Glutamatergic neuron (in vitro differentiated cells): ENCODE data around the gene KLHL35. TPM values are rescaled to one million over a fixed set of nuclear protein-coding genes. Genes with fewer than 3 reads are reported as not detected.

Source experiments
- DNase-seq: peaks from one replicate; pipeline ENCODE4 v3.0.0; 2022
- H3K27ac Mint-ChIP-seq: one replicate; pipeline ENCODE4 v1.8.0; 2020; ENCODE audit warnings: mild to moderate bottlenecking, mixed read lengths, inconsistent platforms; ENCODE audit not compliant: unreplicated experiment
- H3K27me3 Mint-ChIP-seq: one replicate; pipeline ENCODE4 v1.8.0; 2020; ENCODE audit warnings: mild to moderate bottlenecking, moderate library complexity, mixed read lengths, inconsistent platforms; ENCODE audit not compliant: unreplicated experiment
- H3K36me3 Mint-ChIP-seq: one replicate; pipeline ENCODE4 v1.8.0; 2020; ENCODE audit warnings: mild to moderate bottlenecking, mixed read lengths, inconsistent platforms; ENCODE audit not compliant: unreplicated experiment
- H3K4me1 Mint-ChIP-seq: one replicate; pipeline ENCODE4 v1.8.0; 2020; ENCODE audit warnings: mild to moderate bottlenecking, low read depth, mixed read lengths, inconsistent platforms; ENCODE audit not compliant: unreplicated experiment
- H3K4me3 Mint-ChIP-seq: one replicate; pipeline ENCODE4 v1.8.0; 2020; ENCODE audit warnings: mild to moderate bottlenecking, mixed read lengths, inconsistent platforms; ENCODE audit not compliant: unreplicated experiment
- H3K9me3 Mint-ChIP-seq: one replicate; pipeline ENCODE4 v1.8.0; 2020; ENCODE audit warnings: mild to moderate bottlenecking, moderate library complexity, mixed read lengths, inconsistent platforms; ENCODE audit not compliant: unreplicated experiment
- total RNA-seq: library from RNA; stranded (reverse); fragmentation: NEBNext Ultra II Directional; extraction: Animal tissue kit (Norgen Biotek cat#: 25700); gene quantifications from one replicate; pipeline ENCODE4 v1.2.1, GENCODE V29; 2021; ENCODE audit not compliant: unreplicated experiment
- TF ChIP-seq, protein P1 (sequence below): fragments of 200-600 bp; sonication (generic); IDR thresholded peaks from one replicate; pipeline ENCODE4 v1.5.0; 2021; ENCODE audit not compliant: partially characterized antibody, unreplicated experiment

KLHL35 gene
- total RNA-seq, 1 donor from 2014 or later, result 41.4 TPM

DNA sequence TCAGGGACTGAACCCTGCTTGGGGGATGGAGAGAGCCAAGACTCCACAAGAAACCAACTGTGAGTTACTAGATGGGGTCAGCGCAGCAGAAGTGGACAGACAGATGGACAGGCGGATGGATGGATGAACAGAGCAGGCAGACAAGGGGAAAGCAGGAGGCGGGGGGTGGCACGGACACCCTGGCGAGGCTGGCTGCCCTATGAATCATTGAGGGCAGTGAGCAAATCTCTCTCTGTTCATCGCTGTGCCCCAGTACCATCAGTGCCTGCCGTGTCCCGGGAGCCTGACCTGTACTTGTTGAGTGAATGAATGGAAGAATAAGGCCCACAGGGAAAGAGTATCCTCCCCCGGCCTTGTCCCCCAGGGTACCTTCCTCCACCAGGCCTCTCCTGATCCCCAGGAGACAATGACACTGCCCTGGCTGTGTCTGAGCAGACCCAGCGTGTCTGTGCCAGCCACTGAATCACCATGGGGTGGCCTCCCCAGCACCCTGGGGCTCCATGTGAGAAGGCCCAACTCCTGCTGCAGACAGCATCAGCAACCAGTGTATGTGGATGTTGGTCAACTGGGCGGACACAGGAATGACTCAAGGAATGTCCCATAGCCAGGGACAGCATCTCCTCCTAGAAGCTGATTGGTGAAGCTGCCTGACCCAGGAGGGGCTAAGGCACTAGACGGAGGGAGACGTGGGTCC is 5.1 kb upstream of the KLHL35 start:
- H3K36me3 Mint-ChIP-seq, result no peaks in the 10 kb centered on the region
- H3K27me3 Mint-ChIP-seq, result peaks cover 21% of the 10 kb centered on the region
- peaks cover 4% of the 10 kb centered on the region for H3K4me1 Mint-ChIP-seq
- H3K27ac Mint-ChIP-seq, result no peak overlapping the region
- peak overlapping the region; percentile 3 for H3K4me3 Mint-ChIP-seq
- TF ChIP-seq, protein P1, sequence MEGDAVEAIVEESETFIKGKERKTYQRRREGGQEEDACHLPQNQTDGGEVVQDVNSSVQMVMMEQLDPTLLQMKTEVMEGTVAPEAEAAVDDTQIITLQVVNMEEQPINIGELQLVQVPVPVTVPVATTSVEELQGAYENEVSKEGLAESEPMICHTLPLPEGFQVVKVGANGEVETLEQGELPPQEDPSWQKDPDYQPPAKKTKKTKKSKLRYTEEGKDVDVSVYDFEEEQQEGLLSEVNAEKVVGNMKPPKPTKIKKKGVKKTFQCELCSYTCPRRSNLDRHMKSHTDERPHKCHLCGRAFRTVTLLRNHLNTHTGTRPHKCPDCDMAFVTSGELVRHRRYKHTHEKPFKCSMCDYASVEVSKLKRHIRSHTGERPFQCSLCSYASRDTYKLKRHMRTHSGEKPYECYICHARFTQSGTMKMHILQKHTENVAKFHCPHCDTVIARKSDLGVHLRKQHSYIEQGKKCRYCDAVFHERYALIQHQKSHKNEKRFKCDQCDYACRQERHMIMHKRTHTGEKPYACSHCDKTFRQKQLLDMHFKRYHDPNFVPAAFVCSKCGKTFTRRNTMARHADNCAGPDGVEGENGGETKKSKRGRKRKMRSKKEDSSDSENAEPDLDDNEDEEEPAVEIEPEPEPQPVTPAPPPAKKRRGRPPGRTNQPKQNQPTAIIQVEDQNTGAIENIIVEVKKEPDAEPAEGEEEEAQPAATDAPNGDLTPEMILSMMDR, result no peak
- H3K9me3 Mint-ChIP-seq, result peaks cover 7% of the 10 kb centered on the region
- DNase-seq, result no peak

DNA sequence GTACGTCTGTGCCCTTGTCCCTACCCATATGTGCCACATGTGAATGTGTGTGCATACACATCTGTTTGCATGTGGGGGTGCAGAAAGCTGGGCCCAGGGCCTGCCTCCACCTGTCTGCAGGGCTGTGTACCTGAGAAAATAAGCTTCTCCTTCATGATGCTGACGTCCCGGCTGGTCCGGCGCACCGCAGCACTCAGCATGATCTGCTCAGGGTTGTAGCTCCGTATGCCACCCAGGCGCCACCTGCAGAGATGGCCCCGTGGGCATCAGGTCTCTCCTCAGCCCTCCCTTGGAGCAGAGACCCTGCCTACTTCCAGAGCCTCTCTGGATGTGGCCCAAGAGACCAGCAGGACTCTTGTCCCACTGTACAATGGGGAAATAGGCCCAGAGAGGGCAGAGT is 3.8 kb upstream of the KLHL35 start:
- Mint-ChIP-seq H3K4me3 (no peak overlapping the region), H3K27ac (no peak overlapping the region), H3K9me3 (peaks cover 16% of the 10 kb centered on the region), H3K27me3 (peaks cover 28% of the 10 kb centered on the region), H3K36me3 (no peaks in the 10 kb centered on the region), H3K4me1 (peaks cover 4% of the 10 kb centered on the region)
- DNase-seq, result no peak
- TF ChIP-seq, protein P1, result no peak

DNA sequence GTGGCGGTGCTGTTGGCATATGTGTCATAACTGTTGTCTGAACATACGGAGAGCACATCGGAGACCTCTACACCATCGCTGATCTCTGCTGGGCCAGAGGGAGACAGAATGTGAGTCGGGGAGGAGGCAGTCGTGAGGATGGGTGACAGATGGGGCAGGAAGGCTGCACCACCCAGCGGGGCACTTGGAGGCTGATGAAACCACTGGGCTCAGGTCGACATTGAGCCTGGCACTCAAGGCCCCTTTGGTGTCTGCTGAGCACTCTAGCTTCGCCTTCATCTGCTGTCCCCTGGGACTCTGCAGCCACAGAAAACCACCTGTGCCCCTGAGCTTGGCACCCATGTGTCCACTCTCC is 2.5 kb upstream of the KLHL35 start:
- TF ChIP-seq, protein P1, result no peak
- Mint-ChIP-seq H3K36me3 (peaks cover 6% of the 10 kb centered on the region), H3K4me1 (peaks cover 9% of the 10 kb centered on the region), H3K9me3 (peaks cover 21% of the 10 kb centered on the region), H3K27ac (no peak overlapping the region), H3K4me3 (no peak overlapping the region), H3K27me3 (peaks cover 37% of the 10 kb centered on the region)
- DNase-seq, result no peak

DNA sequence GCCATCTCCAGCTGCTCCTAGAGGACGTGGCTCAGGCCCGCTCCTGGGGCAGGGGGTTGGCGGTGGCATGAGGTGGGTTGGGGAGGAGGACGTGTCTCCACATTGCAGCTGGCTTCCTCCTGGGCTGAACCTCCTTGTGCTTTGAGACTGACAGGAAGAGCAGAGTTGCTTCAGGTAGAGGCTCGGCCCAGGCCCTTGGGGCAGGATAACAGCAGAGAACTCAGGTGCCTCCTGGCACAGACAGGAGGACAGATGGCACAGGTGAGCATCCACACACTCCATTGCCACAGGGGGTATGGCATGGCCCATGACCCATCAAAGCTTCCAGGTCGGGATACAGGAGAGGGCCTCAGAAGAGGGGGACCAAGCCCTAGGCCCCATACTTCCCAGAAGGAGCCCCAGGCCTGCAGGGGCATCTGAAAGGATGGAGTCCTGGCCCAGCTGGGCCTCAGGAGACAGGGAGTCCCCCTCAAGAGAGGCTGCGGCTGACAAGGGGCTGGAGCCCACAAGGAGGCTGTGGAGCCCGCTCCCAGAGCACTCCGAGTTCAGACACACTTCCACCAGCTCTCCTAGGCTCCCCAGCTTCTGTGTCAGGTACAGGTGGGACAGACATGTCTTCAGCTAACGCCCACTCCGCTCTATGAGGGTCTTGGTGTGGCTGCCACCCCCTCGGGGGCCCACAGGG is 2.0 kb upstream of the KLHL35 start:
- Mint-ChIP-seq H3K27ac (no peak overlapping the region), H3K4me1 (peaks cover 10% of the 10 kb centered on the region), H3K27me3 (peaks cover 39% of the 10 kb centered on the region), H3K4me3 (no peak overlapping the region), H3K9me3 (peaks cover 21% of the 10 kb centered on the region), H3K36me3 (peaks cover 7% of the 10 kb centered on the region)
- TF ChIP-seq, protein P1, result no peak
- DNase-seq, result no peak

DNA sequence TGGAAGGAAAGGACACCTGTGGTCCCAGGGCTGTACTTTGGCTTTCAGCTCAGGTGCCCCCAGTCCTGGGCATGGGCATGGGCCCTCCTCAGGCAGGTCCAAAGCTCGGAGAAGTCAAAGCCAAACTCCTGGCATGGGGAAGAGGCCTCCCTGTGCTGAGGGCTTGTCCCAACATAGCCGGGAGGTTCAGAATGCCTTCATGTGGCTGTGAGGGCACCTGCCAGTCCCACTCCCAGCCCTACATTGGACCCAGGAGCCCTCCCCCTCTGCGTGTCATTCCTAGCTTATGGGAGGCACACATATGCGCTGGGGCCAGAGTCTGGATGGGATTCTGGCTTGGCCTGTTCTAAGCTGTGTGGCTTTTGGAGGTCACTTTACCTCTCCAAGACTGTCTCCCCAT is 1.0 kb upstream of the KLHL35 start:
- Mint-ChIP-seq H3K9me3 (peaks cover 26% of the 10 kb centered on the region), H3K36me3 (peaks cover 11% of the 10 kb centered on the region), H3K4me3 (no peak overlapping the region), H3K4me1 (peaks cover 13% of the 10 kb centered on the region), H3K27me3 (peaks cover 42% of the 10 kb centered on the region), H3K27ac (no peak overlapping the region)
- DNase-seq, result no peak
- TF ChIP-seq, protein P1, result no peak
